Neural cell (in vitro differentiated cells): ENCODE data around the gene LRP1-AS.
A peak's percentile ranks its signal among the peaks of the same experiment; 100 is the strongest.

ENCODE experiments used
- CTCF ChIP-seq: fragments of 450-650 bp; IDR thresholded peaks from 2 replicates; pipeline ENCODE4 v1.5.1; 2014; ENCODE audit warnings: antibody characterized with exemption, mild to moderate bottlenecking, moderate library complexity; ENCODE audit not compliant: poor library complexity, severe bottlenecking
- EZH2 ChIP-seq: fragments of 200-600, 300-800 bp; shearing (Covaris generic), sonication (generic); IDR thresholded peaks from 2 replicates; pipeline ENCODE4 v1.6.1; 2014; ENCODE audit warnings: antibody characterized with exemption, low read length, borderline replicate concordance, mild to moderate bottlenecking; ENCODE audit not compliant: insufficient read depth, poor library complexity, severe bottlenecking
- POLR2AphosphoS5 ChIP-seq: IDR thresholded peaks from 2 replicates; pipeline ENCODE4 v1.6.1; 2012
- RAD21 ChIP-seq: fragments of 450-650 bp; conservative IDR thresholded peaks from 2 replicates; pipeline ENCODE4 v1.6.1; 2014; ENCODE audit warnings: antibody characterized with exemption, mild to moderate bottlenecking, moderate library complexity
- REST ChIP-seq: IDR thresholded peaks from 2 replicates; pipeline ENCODE4 v1.6.1; 2012; ENCODE audit warnings: borderline replicate concordance
- SMC3 ChIP-seq: fragments of 450-650 bp; conservative IDR thresholded peaks from 2 replicates; pipeline ENCODE4 v1.6.1; 2014; ENCODE audit warnings: antibody characterized with exemption, mild to moderate bottlenecking, moderate library complexity; ENCODE audit not compliant: poor library complexity
- TAF1 ChIP-seq: IDR thresholded peaks from 2 replicates; pipeline ENCODE4 v1.6.1; 2012; ENCODE audit warnings: low read depth

- no peak for TF ChIP-seq CTCF
- TF ChIP-seq POLR2AphosphoS5 = peak; percentile 81
- TF ChIP-seq RAD21 = no peak
- no peak for TF ChIP-seq EZH2
- TF ChIP-seq SMC3 = no peak
- TF ChIP-seq TAF1 = peak; percentile 73
- no peak for TF ChIP-seq REST
These were observed 19.5 kb downstream of the LRP1-AS start, which contains the start of gene LRP1 for GRCh38 chr12:57127726-57128518.
